ENCODE measurements around the gene BRAT1. TPM values are rescaled to one million over a fixed set of nuclear protein-coding genes. Genes with fewer than 3 reads are reported as not detected.

Gene BRAT1
- total and polyA plus RNA-seq, 5 donors = 15.4 to 19.0 (median 16.5) TPM

DNA sequence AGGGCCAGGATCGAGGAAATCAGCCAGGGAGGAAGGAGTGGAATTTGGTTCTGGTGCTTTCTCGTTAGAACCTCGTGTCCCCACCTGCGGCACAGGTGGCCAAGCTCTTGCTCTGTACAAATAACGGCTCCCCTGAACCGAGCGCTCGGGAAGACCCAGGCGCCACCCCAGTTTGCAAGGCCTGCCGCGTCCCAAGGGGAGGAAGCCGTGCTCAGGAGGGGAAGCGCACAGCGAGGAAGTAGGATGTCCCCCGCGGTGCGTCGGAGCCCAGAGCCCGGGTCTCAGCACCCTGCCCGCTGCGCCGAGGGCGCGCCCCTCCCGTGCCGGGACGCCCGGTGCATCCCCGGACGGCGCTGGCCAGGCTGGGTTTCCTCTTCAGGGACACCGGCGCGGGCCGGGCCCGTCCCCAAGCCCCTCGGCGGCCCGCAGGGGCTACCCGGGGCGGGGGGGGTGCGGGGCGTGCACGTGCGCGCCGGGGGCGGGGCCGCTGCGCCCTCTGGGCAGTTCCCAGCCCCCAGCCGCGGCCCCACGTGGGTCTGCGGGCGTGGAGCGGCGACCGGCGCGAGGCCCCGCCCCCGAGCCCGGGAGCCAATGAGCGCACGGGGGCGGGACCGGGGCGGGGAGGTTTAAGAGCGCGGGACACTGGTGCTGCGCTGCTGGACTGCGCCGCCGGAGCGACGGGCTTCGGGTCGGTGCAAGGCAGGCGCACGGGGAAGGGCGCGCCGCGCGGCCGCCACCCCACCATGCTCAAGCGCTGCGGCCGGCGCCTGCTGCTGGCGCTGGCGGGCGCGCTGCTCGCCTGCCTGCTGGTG, 36.0 kb downstream of the BRAT1 start, which contains the start of gene LFNG:
Gene LFNG, plus strand, starts transcription at position 656 of the 812 bp plus-strand sequence. Its CDS starts 88 bp downstream, at position 744.
- Histone ChIP-seq H3K27me3 (ENCODE audit: control insufficient read depth, insufficient read depth) (no peaks in the 10 kb centered on the region), H3K4me1 (ENCODE audit: control insufficient read depth, insufficient read depth, low read length) (peaks cover 6% of the 10 kb centered on the region), H3K4me3 (ENCODE audit: low read length) (peak within 1 kb of the TSS; percentile 66), H3K27ac (ENCODE audit: low read length) (peak within 1 kb of the TSS; percentile 31), H3K9me3 (ENCODE audit: control insufficient read depth, low read length) (no peaks in the 10 kb centered on the region)
- DNase-seq (peak; percentile 90 to 96 (median 95)), ATAC-seq (peak; percentile 84 to 90)
- WGBS = under 1% methylated on average over 95 of the region's 95 CpGs
- intact Hi-C loops (cut with DNase I) = no loop called here

DNA sequence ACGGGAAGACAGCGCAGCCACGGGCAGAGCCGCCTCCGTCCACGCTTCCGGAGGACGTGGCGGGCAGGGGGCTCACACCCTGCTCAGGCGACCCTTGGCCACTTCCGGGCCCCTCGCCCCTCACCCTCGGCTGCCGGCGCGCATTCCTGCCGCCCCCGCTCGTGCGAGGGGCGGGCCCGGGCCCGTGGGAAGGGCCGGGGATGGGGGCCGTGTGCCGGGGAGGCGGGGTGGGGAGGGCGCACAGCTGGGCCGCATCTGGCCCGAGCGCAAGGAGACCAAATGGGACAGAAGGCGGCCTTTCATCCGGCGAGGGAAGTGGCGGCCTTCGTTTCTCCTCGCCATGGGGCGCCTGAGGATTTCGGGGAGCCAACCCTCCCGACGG, 36.6 kb downstream of the BRAT1 start:
- intact Hi-C loops (cut with DNase I) = no loop called here
- ATAC-seq = no peak

DNA sequence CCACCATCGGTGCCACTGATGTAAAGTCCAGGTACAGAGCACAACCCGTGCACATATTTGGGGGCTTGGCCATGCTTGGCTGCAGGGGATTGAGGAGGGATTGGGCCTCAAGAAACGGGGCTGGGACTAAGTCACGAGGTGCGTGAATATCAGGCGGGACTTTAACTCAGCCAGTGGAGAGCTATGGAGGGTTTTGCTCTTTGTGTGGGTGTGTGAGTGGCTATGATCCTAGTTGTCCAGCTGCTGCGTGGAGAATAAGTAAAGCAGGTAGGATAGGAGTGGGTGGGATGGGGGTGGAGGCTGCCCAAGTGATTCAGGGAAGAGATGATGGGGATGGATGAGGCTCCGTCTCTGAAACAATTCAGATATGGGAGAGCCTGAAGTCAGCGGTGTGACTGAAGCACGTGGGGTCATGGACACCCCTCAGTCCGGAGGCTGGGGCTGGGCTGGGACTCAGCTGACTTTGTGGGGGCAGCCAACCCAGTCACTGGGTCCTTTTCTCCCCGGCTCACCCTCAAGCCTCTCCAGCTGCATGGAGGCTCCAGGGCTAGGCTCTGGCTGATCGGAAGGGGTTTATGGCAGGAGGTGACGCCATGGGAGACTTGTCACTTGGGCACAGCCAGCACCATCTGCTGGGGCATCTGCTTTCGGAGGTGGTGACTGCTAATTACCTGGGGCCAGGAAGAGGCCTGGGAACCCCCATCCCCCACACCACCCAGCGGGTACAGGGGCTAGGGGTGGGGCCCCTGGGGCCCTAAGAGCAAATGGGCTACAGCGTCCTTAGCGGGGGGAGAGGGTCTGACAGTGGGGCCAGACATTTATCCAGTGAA, 37.4 kb downstream of the BRAT1 start:
- 66% methylated on average over 18 of the region's 18 CpGs for WGBS
- no peak for DNase-seq
- Histone ChIP-seq H3K4me3 (ENCODE audit: low read length) (no peak overlapping the region), H3K9me3 (ENCODE audit: control insufficient read depth, low read length) (no peaks in the 10 kb centered on the region), H3K27me3 (ENCODE audit: control insufficient read depth, insufficient read depth) (no peaks in the 10 kb centered on the region), H3K27ac (ENCODE audit: low read length) (no peak overlapping the region), H3K4me1 (ENCODE audit: control insufficient read depth, insufficient read depth, low read length) (peaks cover 4% of the 10 kb centered on the region)
- intact Hi-C loops (cut with DNase I) = no loop called here
- no peak for ATAC-seq

More for the DNA sequence above, 36.6 kb downstream of the BRAT1 start:
- Histone ChIP-seq H3K27ac (ENCODE audit: low read length) (no peak overlapping the region), H3K4me3 (ENCODE audit: low read length) (peak overlapping the region; percentile 60), H3K9me3 (ENCODE audit: control insufficient read depth, low read length) (no peaks in the 10 kb centered on the region), H3K27me3 (ENCODE audit: control insufficient read depth, insufficient read depth) (no peaks in the 10 kb centered on the region), H3K4me1 (ENCODE audit: control insufficient read depth, insufficient read depth, low read length) (peaks cover 6% of the 10 kb centered on the region)
- WGBS = 8% methylated on average over 41 of the region's 41 CpGs
- DNase-seq = no peak

DNA sequence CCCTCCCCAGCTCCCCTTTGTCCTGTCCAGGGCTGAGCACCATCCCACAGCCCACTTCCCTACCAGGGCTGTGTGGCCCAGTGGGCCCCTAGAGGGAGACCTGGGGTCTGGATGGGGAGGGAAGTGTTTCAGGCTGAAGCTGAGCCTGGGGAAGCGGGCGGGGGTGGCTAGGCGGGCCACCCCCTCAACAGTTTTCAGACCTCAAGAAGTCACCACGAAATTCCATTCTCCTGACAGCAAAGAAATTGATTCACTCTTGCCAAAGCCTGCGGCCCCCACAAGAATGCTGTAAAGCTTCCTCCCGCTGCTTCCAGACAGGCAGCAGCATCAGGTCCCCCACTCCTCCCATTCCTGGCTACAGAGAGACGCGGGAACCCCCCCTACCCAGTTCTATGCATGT, 38.3 kb downstream of the BRAT1 start:
- no peaks in the 10 kb centered on the region for H3K9me3 ChIP-seq (ENCODE audit: control insufficient read depth, low read length)
- intact Hi-C loops (cut with DNase I) = no loop called here
- H3K27ac ChIP-seq (ENCODE audit: low read length) = no peak overlapping the region
- DNase-seq (no peak), ATAC-seq (no peak)
- 60% methylated on average over 8 of the region's 8 CpGs for WGBS
- no peaks in the 10 kb centered on the region for H3K4me1 ChIP-seq (ENCODE audit: control insufficient read depth, insufficient read depth, low read length)
- no peak overlapping the region for H3K4me3 ChIP-seq (ENCODE audit: low read length)
- H3K27me3 ChIP-seq (ENCODE audit: control insufficient read depth, insufficient read depth) = no peaks in the 10 kb centered on the region

DNA sequence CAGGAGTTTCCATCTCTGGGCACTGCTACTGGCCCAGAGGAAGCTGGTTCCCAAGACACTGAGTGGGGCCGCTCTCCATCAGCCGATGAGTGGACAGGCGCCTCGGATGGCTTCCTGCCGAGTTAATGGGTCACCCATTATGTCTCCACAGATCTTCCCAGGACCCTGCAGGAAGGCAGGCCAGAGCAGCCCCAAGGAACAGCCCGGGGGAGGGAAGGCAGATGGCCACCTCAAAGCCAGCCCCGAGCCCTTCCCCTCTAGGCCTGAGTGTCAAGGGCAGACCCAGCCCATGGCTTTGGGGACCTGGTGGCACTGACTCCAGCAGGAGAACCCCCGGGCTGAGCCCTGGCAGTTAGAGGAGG, 39.1 kb downstream of the BRAT1 start:
- Histone ChIP-seq H3K4me1 (ENCODE audit: control insufficient read depth, insufficient read depth, low read length) (no peaks in the 10 kb centered on the region), H3K27me3 (ENCODE audit: control insufficient read depth, insufficient read depth) (no peaks in the 10 kb centered on the region), H3K27ac (ENCODE audit: low read length) (no peak overlapping the region), H3K4me3 (ENCODE audit: low read length) (no peak overlapping the region), H3K9me3 (ENCODE audit: control insufficient read depth, low read length) (no peaks in the 10 kb centered on the region)
- 73% methylated on average over 8 of the region's 8 CpGs for WGBS
- intact Hi-C loops (cut with DNase I) = no loop called here
- ATAC-seq (no peak), DNase-seq (peak in 2 of 3 donors; percentile 54 to 60)

DNA sequence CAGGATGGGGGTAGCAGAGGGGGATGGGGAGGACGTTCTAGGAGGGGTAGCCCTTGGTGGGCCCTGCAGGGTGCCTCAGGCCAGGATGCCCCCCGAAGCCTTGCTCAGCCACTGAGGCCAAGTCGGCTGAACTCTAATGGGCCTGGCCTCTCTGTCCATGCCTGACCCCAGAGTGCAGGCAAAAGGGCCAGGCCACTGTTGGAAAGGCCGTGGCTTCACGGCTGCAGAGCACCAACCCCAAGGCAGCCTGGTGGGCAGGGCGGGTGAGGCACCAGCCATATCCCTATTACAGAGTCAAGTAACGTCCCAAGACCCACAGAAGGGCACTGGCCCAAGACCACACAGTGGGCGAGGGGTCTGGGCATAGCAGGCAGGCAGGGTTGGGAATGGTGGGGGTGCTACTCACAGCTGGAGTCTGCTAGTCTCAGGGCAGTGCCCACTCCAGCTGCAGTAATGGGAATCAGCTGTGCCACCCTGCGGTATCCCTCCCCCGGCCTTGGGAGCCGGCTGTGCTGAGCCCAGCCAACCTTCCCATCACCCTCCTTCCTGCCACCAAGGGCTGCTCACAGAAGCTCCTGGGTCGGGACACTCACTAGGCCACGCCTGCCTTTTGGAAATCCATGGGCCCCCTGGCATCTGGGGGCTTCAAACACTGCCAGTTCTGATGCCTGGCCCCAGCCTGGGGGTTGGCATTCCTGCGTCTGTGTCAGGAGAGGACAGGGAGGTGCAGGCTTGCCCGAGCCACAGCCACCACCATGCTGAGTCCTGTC, 39.7 kb downstream of the BRAT1 start:
- intact Hi-C loops (cut with DNase I) = no loop called here
- Histone ChIP-seq H3K27ac (ENCODE audit: low read length) (no peak overlapping the region), H3K4me3 (ENCODE audit: low read length) (no peak overlapping the region), H3K27me3 (ENCODE audit: control insufficient read depth, insufficient read depth) (no peaks in the 10 kb centered on the region), H3K4me1 (ENCODE audit: control insufficient read depth, insufficient read depth, low read length) (no peaks in the 10 kb centered on the region), H3K9me3 (ENCODE audit: control insufficient read depth, low read length) (no peaks in the 10 kb centered on the region)
- WGBS = 90% methylated on average over 15 of the region's 15 CpGs
- no peak for ATAC-seq
- DNase-seq = peak in 2 of 3 donors; percentile 20 to 57

DNA sequence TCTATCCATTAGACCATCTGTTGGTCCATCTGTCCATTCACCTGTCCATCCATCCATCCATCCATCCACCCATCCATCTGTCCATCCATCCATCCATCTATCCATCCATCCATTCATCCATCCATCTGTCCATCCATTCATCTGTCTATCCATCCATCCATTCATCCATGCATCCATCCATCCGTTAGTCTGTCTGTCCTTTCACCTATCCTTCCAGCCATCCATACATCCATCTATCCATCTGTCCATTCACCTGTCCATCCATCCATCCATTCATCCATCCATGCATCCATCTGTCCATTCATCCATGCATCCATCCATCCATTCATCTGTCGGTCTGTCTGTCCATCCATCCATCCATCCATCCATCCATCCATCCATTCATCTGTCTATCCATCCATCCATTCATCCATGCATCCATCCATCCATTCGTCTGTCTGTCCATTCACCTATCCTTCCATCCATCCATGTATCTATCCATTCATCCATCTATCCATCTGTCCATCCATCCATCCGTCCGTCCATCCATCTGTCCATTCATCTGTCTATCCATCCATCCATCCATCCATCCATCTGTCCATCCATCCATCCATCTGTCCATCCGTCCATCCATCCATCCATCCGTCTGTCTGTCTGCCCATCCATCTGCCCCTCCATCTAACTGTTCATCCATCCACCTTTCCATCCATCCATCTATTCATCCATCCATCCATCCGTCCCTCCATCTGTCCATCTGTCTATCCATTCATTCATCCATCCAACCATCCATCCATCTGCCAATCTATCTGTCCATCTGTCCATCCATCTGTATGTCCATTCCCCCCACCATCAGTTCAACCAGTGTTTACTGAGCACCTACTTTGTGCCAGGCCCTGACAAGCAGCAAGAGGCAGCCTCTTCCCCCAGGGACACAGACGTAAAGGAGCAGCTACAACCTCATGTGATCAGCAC, 40.6 kb downstream of the BRAT1 start:
- no peak for DNase-seq
- 85% methylated on average over 9 of the region's 9 CpGs for WGBS
- intact Hi-C loops (cut with DNase I) = no loop called here

DNA sequence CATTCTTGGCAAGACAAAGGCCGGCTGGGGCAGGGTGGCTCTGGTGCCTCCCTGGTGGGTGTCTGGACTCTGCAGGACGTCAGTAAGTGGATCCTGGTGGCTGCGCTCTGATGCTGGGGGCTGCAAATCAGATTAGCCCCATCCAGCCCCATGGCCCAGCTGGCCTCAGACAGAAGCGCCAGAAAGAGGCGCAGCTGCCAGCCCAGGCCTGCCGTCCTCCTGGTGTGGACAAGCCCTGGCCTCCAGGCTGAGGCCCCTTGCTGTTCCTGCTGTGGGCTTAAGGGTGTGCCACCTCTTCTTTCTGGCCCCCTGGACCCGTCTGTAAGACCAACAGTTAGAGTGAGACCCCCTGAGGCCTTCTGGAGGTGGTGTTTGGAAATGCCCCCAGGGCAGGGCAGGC, 41.6 kb downstream of the BRAT1 start:
- no peaks in the 10 kb centered on the region for H3K9me3 ChIP-seq (ENCODE audit: control insufficient read depth, low read length)
- WGBS = 89% methylated on average over 7 of the region's 7 CpGs
- no peaks in the 10 kb centered on the region for H3K4me1 ChIP-seq (ENCODE audit: control insufficient read depth, insufficient read depth, low read length)
- no peak overlapping the region for H3K27ac ChIP-seq (ENCODE audit: low read length)
- H3K27me3 ChIP-seq (ENCODE audit: control insufficient read depth, insufficient read depth) = no peaks in the 10 kb centered on the region
- intact Hi-C loops (cut with DNase I) = no loop called here
- DNase-seq = peak in 1 of 3 donors; percentile 24
- no peak overlapping the region for H3K4me3 ChIP-seq (ENCODE audit: low read length)
- ATAC-seq = no peak

More for the DNA sequence above, 40.6 kb downstream of the BRAT1 start:
- Histone ChIP-seq H3K4me1 (ENCODE audit: control insufficient read depth, insufficient read depth, low read length) (no peaks in the 10 kb centered on the region), H3K27me3 (ENCODE audit: control insufficient read depth, insufficient read depth) (no peaks in the 10 kb centered on the region), H3K4me3 (ENCODE audit: low read length) (no peak overlapping the region), H3K27ac (ENCODE audit: low read length) (no peak overlapping the region), H3K9me3 (ENCODE audit: control insufficient read depth, low read length) (no peaks in the 10 kb centered on the region)
- ATAC-seq = no peak

DNA sequence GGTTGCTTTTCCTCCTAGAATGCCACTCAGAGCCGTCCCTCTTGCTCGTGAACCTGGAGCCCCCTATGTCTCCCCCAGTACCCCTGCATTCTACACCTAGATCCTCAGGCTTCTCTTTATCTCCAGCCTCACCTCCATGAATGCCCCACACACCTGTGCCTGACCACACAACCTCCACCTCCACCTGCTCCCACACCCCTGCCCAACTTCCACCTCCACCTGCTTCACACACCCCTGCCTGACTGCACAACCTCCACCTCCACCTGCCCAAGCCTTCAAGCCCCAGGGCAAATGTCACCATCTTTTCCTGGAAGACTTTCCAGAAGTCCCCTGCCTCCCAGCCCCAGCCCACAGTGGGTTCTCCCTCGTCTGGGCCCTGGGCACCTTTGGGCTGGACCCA, 42.6 kb downstream of the BRAT1 start:
- Histone ChIP-seq H3K27me3 (ENCODE audit: control insufficient read depth, insufficient read depth) (no peaks in the 10 kb centered on the region), H3K4me1 (ENCODE audit: control insufficient read depth, insufficient read depth, low read length) (no peaks in the 10 kb centered on the region), H3K9me3 (ENCODE audit: control insufficient read depth, low read length) (no peaks in the 10 kb centered on the region), H3K4me3 (ENCODE audit: low read length) (no peak overlapping the region), H3K27ac (ENCODE audit: low read length) (no peak overlapping the region)
- 71% methylated on average over 3 of the region's 3 CpGs for WGBS
- ATAC-seq = no peak
- peak in 1 of 3 donors; percentile 39 for DNase-seq
- intact Hi-C loops (cut with DNase I) = no loop called here

DNA sequence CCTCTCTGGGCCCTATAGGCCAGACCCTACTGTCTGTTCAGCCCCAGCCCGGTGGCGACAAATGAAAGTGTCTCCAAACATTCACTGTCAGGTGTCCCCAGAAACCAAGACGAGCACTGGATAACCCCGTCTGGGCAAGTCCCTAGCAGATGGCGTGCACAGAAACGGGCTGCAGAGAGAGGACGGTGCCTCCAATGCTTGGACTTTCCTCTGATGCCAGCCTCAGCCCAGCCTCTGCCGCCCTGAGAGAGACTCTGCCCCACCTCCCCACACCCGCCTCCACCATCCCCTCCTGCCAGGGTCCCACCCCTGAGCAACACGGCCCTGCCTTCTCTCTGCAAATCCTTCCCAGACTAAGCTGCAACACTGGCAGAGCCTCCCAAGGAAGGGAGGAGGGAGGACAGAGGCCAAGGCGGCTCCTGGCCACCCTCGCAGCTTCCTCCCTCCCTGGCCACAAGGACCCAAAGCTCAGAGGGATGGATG, 43.1 kb downstream of the BRAT1 start:
- Histone ChIP-seq H3K9me3 (ENCODE audit: control insufficient read depth, low read length) (no peaks in the 10 kb centered on the region), H3K4me3 (ENCODE audit: low read length) (no peak overlapping the region), H3K4me1 (ENCODE audit: control insufficient read depth, insufficient read depth, low read length) (no peaks in the 10 kb centered on the region), H3K27ac (ENCODE audit: low read length) (no peak overlapping the region), H3K27me3 (ENCODE audit: control insufficient read depth, insufficient read depth) (no peaks in the 10 kb centered on the region)
- ATAC-seq = peak; percentile 28 to 59
- intact Hi-C loops (cut with DNase I) = no loop called here
- peak in 2 of 3 donors; percentile 85 for DNase-seq
- 36% methylated on average over 12 of the region's 12 CpGs for WGBS
